ENCODE measurements around the gene EMSY.

The EMSY gene

DNA sequence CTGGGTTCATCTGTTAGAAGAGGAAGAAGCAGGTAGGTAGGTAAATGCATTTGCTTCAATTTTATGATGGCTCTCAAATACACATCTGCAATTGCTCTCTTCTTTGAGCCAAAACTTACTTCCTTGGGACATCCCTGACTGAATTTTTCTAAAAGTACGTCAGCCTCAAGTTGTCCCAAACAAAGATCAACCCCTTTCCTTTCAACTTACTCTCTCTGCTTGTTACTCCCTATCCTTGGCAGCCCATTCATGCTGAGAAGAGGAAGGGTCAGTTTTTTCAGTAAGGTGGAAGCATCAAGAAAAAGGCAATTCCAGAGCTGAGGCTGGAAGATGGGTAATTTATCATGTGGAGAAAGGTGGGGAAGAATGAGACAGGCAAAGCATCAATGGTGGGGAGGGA, 114.5 kb downstream of the EMSY start:
- DNase-seq (ENCODE audit: low read depth) = no peak
- no peak for TF ChIP-seq CTCF (conservative IDR thresholded peaks at IDR 0.05; ENCODE audit: control insufficient read depth, insufficient read depth, low read depth, low read length)
- H3K4me3 ChIP-seq (ENCODE audit: control insufficient read depth, low read depth, low read length) = no peak overlapping the region

DNA sequence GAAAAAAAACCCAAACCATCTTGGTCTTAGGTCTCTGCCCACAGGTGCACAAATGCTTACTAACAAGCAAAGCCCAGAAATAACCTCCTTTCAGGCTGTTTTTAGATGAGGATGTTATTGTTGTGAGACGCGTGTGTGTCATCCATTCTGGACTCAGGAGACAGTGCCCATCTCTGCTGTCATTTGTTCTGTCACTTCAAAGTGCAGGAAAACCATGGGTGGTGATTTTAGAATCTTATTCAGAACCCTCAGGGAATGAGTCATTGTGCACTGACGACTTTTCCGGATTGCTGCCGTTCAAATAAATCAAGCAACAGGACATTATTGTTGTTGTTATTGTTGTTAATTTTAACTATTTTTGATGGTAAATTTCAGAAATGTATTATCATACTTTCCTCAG, 115.4 kb downstream of the EMSY start:
- TF ChIP-seq CTCF (conservative IDR thresholded peaks at IDR 0.05; ENCODE audit: control insufficient read depth, insufficient read depth, low read depth, low read length) = no peak
- H3K4me3 ChIP-seq (ENCODE audit: control insufficient read depth, low read depth, low read length) = no peak overlapping the region
- peak; percentile 59 for DNase-seq (ENCODE audit: low read depth)

DNA sequence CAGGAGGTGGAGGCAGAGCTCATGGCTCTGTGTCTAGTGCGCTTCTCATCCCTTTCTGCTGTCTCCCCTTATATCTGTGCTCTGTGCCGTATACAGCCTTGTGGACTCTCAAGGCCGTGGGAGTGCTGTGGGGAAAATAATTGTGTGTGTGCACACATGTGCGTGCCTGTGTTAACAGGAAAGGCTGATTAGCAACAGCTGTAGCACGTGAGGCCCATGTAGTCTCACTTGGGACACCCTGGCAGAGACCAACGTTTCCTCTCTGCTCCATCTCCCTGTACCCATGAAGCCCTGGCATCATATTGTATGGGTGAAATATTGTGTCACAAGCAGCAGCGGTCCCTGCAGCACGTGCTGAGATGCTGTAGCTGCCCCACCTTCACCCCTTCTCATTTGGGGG, 116.4 kb downstream of the EMSY start:
- TF ChIP-seq CTCF (conservative IDR thresholded peaks at IDR 0.05; ENCODE audit: control insufficient read depth, insufficient read depth, low read depth, low read length) = no peak
- no peak for DNase-seq (ENCODE audit: low read depth)

GRCh38 chr11:76562541-76562940, 117.7 kb downstream of the EMSY start:
- DNase-seq (ENCODE audit: low read depth) = no peak

More for the DNA sequence above, 116.4 kb downstream of the EMSY start:
- H3K4me3 ChIP-seq (ENCODE audit: control insufficient read depth, low read depth, low read length) = no peak overlapping the region

DNA sequence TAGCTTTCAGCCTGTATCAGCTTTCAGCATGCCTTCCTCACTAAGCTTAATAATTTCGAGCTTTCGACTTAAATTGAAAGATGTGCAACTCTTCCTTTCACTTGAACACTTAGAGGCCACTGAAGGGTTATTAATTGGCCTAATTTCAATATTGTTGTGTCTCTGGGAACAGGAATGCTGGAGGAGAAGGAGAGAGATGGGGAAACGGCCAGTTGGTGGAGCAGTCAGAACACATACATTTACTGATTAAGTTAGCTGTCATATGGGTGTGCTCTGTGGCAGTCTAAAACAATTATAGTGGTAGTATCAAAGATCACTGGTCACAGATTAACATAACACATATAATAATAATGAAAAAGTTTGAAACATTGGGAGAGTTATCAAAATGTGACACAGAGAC, 119.5 kb downstream of the EMSY start:
- TF ChIP-seq CTCF (conservative IDR thresholded peaks at IDR 0.05; ENCODE audit: control insufficient read depth, insufficient read depth, low read depth, low read length) = no peak
- H3K4me3 ChIP-seq (ENCODE audit: control insufficient read depth, low read depth, low read length) = no peak overlapping the region
- DNase-seq (ENCODE audit: low read depth) = no peak

More at GRCh38 chr11:76562541-76562940, 117.7 kb downstream of the EMSY start:
- H3K4me3 ChIP-seq (ENCODE audit: control insufficient read depth, low read depth, low read length) = no peak overlapping the region
- TF ChIP-seq CTCF (conservative IDR thresholded peaks at IDR 0.05; ENCODE audit: control insufficient read depth, insufficient read depth, low read depth, low read length) = no peak

- H3K4me3 ChIP-seq (ENCODE audit: control insufficient read depth, low read depth, low read length) = no peak overlapping the region
- no peak for TF ChIP-seq CTCF (conservative IDR thresholded peaks at IDR 0.05; ENCODE audit: control insufficient read depth, insufficient read depth, low read depth, low read length)
- no peak for DNase-seq (ENCODE audit: low read depth)
These were observed 122.0 kb downstream of the EMSY start for GRCh38 chr11:76566811-76567210.

DNA sequence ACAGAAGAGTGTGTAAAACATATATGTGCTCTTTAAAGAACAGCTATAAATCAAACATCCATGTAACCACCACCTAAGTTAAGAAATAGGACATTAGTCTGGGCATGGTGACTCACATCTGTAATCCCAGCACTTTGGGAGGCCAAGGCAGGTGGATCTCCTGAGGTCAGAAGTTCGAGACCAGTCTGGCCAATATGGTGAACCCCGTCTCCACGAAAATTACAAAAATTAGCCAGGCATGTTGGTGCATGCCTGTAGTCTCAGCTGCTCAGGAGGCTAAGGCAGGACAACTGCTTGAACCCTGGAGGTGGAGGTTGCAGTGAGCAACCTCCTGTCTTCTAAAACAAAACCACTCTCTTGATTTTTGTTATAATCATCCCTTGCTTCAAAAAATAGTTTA, 122.4 kb downstream of the EMSY start:
- no peak for DNase-seq (ENCODE audit: low read depth)
- no peak overlapping the region for H3K4me3 ChIP-seq (ENCODE audit: control insufficient read depth, low read depth, low read length)
- TF ChIP-seq CTCF (conservative IDR thresholded peaks at IDR 0.05; ENCODE audit: control insufficient read depth, insufficient read depth, low read depth, low read length) = no peak

Measured in fibroblast of mammary gland (primary cell).